B cell (primary cell): ENCODE data around the gene PLIN4. TPM values are rescaled to one million over a fixed set of nuclear protein-coding genes. Genes with fewer than 3 reads are reported as not detected.

Source experiments
- ATAC-seq: fragments of 200-7000 bp; cut with Tn5 transposase; one replicate; pipeline ENCODE4 v1.10.0; 2021; ENCODE audit warnings: low read depth, mild to moderate bottlenecking, moderate number of reproducible peaks, moderate library complexity
- CTCF ChIA-PET: fragments of 350-600 bp; sonication (Branson Sonifier 250); formaldehyde crosslinking; loops from one replicate; lab custom pipeline; 2021; ENCODE audit warnings: antibody characterized with exemption, inconsistent platforms; lab: Charles Lee
- POLR2A ChIA-PET: fragments of 350-600 bp; sonication (Branson Sonifier 250); formaldehyde crosslinking; loops from one replicate; lab custom pipeline; 2021; ENCODE audit warnings: antibody characterized with exemption; lab: Charles Lee
- DNase-seq: peaks from one replicate; pipeline ENCODE4 v3.0.0; 2013
- H2AFZ ChIP-seq: 2 replicates; pipeline ENCODE4 v1.6.1; 2012; ENCODE audit warnings: mild to moderate bottlenecking, low read depth, low read length; ENCODE audit not compliant: insufficient read depth, poor library complexity, severe bottlenecking
- H3K27ac ChIP-seq, 2 donors: 1 replicate in 1 of 2; 2 replicates in 1 of 2; pipeline ENCODE4 v1.5.1; 2012 to 2013; ENCODE audit warnings: low read length in 2 of 2, mild to moderate bottlenecking in 2 of 2, moderate library complexity in 1 of 2
- H3K27me3 ChIP-seq, 4 experiments: fragments of 200-600 bp in 1 of 4; sonication (generic) in 1 of 4; replicated peaks in 1 of 4; 1 replicate in 2 of 4; 2 replicates in 2 of 4; pipeline versions ENCODE4 v1.6.1 to v1.7.0; 2013 to 2016; ENCODE audit warnings: low read length in 3 of 4, mild to moderate bottlenecking in 2 of 4, mixed read lengths in 1 of 4, moderate library complexity in 1 of 4; ENCODE audit not compliant: insufficient read depth in 4 of 4, control insufficient read depth in 3 of 4; ENCODE audit errors: control extremely low read depth in 1 of 4
- H3K36me3 ChIP-seq, 2 experiments: replicated peaks in 1 of 2; 1 replicate in 1 of 2; 2 replicates in 1 of 2; pipeline versions ENCODE4 v1.6.1 to v1.7.1; 2013; ENCODE audit warnings: low read length in 1 of 2; ENCODE audit not compliant: insufficient read depth in 2 of 2, control insufficient read depth in 1 of 2; ENCODE audit errors: control extremely low read depth in 1 of 2, extremely low read depth in 1 of 2
- H3K4me1 ChIP-seq, 2 donors: fragments of 200-600 bp in 1 of 2; sonication (generic) in 1 of 2; 1 replicate in 1 of 2; 2 replicates in 1 of 2; pipeline versions ENCODE4 v1.5.1 to v1.6.1; 2013 to 2017; ENCODE audit warnings: low read length in 2 of 2; ENCODE audit not compliant: control insufficient read depth in 2 of 2, insufficient read depth in 2 of 2
- H3K4me2 ChIP-seq: replicated peaks from 2 replicates; pipeline ENCODE3; 2012; ENCODE audit warnings: mild to moderate bottlenecking, low read depth, low read length; ENCODE audit not compliant: poor library complexity, severe bottlenecking
- H3K4me3 ChIP-seq, 5 experiments: fragments of 200-600 bp in 1 of 5; sonication (generic) in 1 of 5; 1 replicate in 3 of 5; 2 replicates in 2 of 5; pipeline versions ENCODE4 v1.5.1 to v1.7.0; 2011 to 2016; ENCODE audit warnings: low read length in 4 of 5, mild to moderate bottlenecking in 4 of 5, low read depth in 2 of 5, control low read depth in 1 of 5, moderate library complexity in 1 of 5; ENCODE audit not compliant: insufficient read depth in 1 of 5; ENCODE audit errors: control extremely low read depth in 1 of 5, extremely low read depth in 1 of 5
- H3K79me2 ChIP-seq: fragments of 200-600 bp; sonication (generic); one replicate; pipeline ENCODE4 v1.6.0; 2016; ENCODE audit warnings: low read length; ENCODE audit not compliant: control insufficient read depth, insufficient read depth
- H3K9ac ChIP-seq: fragments of 200-600 bp; sonication (generic); 2 replicates; pipeline ENCODE4 v1.6.1; 2017; ENCODE audit warnings: mild to moderate bottlenecking, low read length, moderate library complexity
- H3K9me3 ChIP-seq, 3 donors: one replicate each; pipeline versions ENCODE4 v1.6.1 to v1.7.1; 2013; ENCODE audit warnings: low read length in 2 of 3; ENCODE audit not compliant: control insufficient read depth in 2 of 3, insufficient read depth in 1 of 3; ENCODE audit errors: control extremely low read depth in 1 of 3
- H4K20me1 ChIP-seq: 2 replicates; pipeline ENCODE4 v1.6.0; 2012; ENCODE audit warnings: mild to moderate bottlenecking, low read length; ENCODE audit not compliant: insufficient read depth, control insufficient read depth, poor library complexity, severe bottlenecking
- H3K27ac Mint-ChIP-seq: one replicate; pipeline ENCODE4 v1.8.0; 2021; ENCODE audit warnings: mixed read lengths
- H3K27me3 Mint-ChIP-seq: one replicate; pipeline ENCODE4 v1.8.0; 2021; ENCODE audit warnings: mixed read lengths
- H3K4me1 Mint-ChIP-seq: one replicate; pipeline ENCODE4 v1.8.0; 2021; ENCODE audit warnings: mixed read lengths
- H3K4me3 Mint-ChIP-seq: one replicate; pipeline ENCODE4 v1.8.0; 2021; ENCODE audit warnings: mixed read lengths
- H3K9me3 Mint-ChIP-seq: one replicate; pipeline ENCODE4 v1.8.0; 2022; ENCODE audit warnings: mixed read lengths; ENCODE audit not compliant: insufficient read depth
- CTCF ChIP-seq: fragments of 200-600 bp; IDR thresholded peaks from one replicate; pipeline ENCODE4 v1.8.0; 2022; ENCODE audit warnings: antibody characterized with exemption, mild to moderate bottlenecking
- EZH2 ChIP-seq: IDR thresholded peaks from 2 replicates; pipeline ENCODE4 v1.6.1; 2012; ENCODE audit warnings: borderline replicate concordance, low read depth, mild to moderate bottlenecking, moderate library complexity, low read length; ENCODE audit not compliant: insufficient read depth, poor library complexity, severe bottlenecking
- WGBS: methylation state at CpG from one replicate; pipeline ENCODE4 v1.1.5; 2013; ENCODE audit warnings: missing lambda C conversion rate; ENCODE audit not compliant: insufficient coverage; 5-methylcytosine and 5-hydroxymethylcytosine counted together
- intact Hi-C: fragments of 100-400 bp; cut with micrococcal nuclease; formaldehyde crosslinking; loops from one replicate; pipeline ENCODE4 v1.10.0; 2022
- polyA plus RNA-seq: library from polyadenylated mRNA; depleted of rRNA; stranded (reverse); fragments of >200 nt; gene quantifications from 2 replicates; pipeline ENCODE4 v1.2.3, GENCODE V29; 2012
- total RNA-seq, 2 donors: library from RNA; stranded (reverse); fragments of 120-200 nt in 1 of 2; gene quantifications; 1 replicate in 1 of 2; 2 replicates in 1 of 2; pipeline versions ENCODE4 v1.2.3 to v1.2.4, GENCODE V29; 2013 to 2022

PLIN4 gene
- total and polyA plus RNA-seq, 2 donors (not counting 1 experiment from before 2014, with no cell fraction given) = 0.04 to 0.07 TPM

- no peak for ATAC-seq
- H3K27me3 Mint-ChIP-seq = peaks cover 5% of the 10 kb centered on the region
Observed at GRCh38 chr19:4557971-4558941, 40.0 kb upstream of the PLIN4 start.

More at GRCh38 chr19:4557971-4558941, 40.0 kb upstream of the PLIN4 start:
- Histone ChIP-seq H3K4me1 (peaks cover 0 to 4% of the 10 kb centered on the region in 2 donors), H3K27ac (no peak overlapping the region), H3K36me3 (no peaks in the 10 kb centered on the region), H4K20me1 (no peaks in the 10 kb centered on the region), H3K9me3 (peaks cover 0 to 14% (median 0%) of the 10 kb centered on the region in 3 donors), H3K79me2 (no peaks in the 10 kb centered on the region), H3K9ac (no peak overlapping the region), H3K27me3 (peaks cover 0 to 11% (median 2%) of the 10 kb centered on the region in 4 experiments), H3K4me3 (no peak overlapping the region), H3K4me2 (peak overlapping the region; percentile 51), H2AFZ (peak overlapping the region; percentile 51)
- 55% methylated on average over 25 of the region's 44 CpGs for WGBS
- H3K4me1 Mint-ChIP-seq = peaks cover 3% of the 10 kb centered on the region
- no peak overlapping the region for H3K4me3 Mint-ChIP-seq
- POLR2A ChIA-PET = interaction anchor here (0.7 kb wide), 1 partner anchor 102 kb away, joined by 5 read pairs; no protein-coding TSS in a partner anchor
- no peaks in the 10 kb centered on the region for H3K9me3 Mint-ChIP-seq
- TF ChIP-seq CTCF (peak; percentile 99), EZH2 (no peak)
- CTCF ChIA-PET = interaction anchor here (0.6 to 2.7 kb wide), 7 partner anchors 10 to 298 kb away, joined by 3 to 15 read pairs (median 3); no protein-coding TSS in a partner anchor
- DNase-seq = peak; percentile 52
- intact Hi-C loops = loop anchor here (5.0 kb wide), 1 partner anchor 79 kb away; the partner anchor contains the start of gene TNFAIP8L1
- H3K27ac Mint-ChIP-seq = no peak overlapping the region
